HepG2 (cell line): Measurements from ENCODE around the gene BCKDHA. TPM values are rescaled to one million over a fixed set of nuclear protein-coding genes. Genes with fewer than 3 reads are reported as not detected.

Experiments
- ATAD3A ChIP-seq: sonication (generic); formaldehyde crosslinking; IDR thresholded peaks from 2 replicates; pipeline ENCODE4 v1.4.0; 2020; ENCODE audit warnings: missing genetic modification reagents
- BRF2 ChIP-seq: sonication (generic); formaldehyde crosslinking; IDR thresholded peaks from 2 replicates; pipeline ENCODE4 v1.8.1; 2022; ENCODE audit warnings: mild to moderate bottlenecking, missing genetic modification reagents
- CENPBD1 ChIP-seq: sonication (generic); formaldehyde crosslinking; IDR thresholded peaks from 2 replicates; pipeline ENCODE4 v1.8.0; 2022; ENCODE audit warnings: missing genetic modification reagents, low read depth, mild to moderate bottlenecking, borderline replicate concordance
- FOXK2 ChIP-seq: fragments of 450-650 bp; IDR thresholded peaks from 2 replicates; pipeline ENCODE4 v1.6.1; 2016
- IRX3 ChIP-seq: sonication (generic); formaldehyde crosslinking; IDR thresholded peaks from 2 replicates; pipeline ENCODE4 v1.8.1; 2023; ENCODE audit warnings: mild to moderate bottlenecking, low read depth, missing genetic modification reagents, borderline replicate concordance
- KDM4B ChIP-seq: sonication (generic); formaldehyde crosslinking; IDR thresholded peaks from 2 replicates; pipeline ENCODE4 v1.4.0; 2020; ENCODE audit warnings: missing genetic modification reagents
- MIER3 ChIP-seq: IDR thresholded peaks from 2 replicates; pipeline ENCODE4 v1.6.1; 2016; ENCODE audit warnings: missing compliant biosample characterization, borderline replicate concordance
- NFIC ChIP-seq: IDR thresholded peaks from 2 replicates; pipeline ENCODE4 v1.6.1; 2012; ENCODE audit warnings: mild to moderate bottlenecking, low read length, inconsistent platforms
- PCBP2 ChIP-seq: fragments of 200-400 bp; formaldehyde crosslinking; optimal IDR thresholded peaks from 2 replicates; pipeline ENCODE3; 2018; ENCODE audit warnings: low read length, low read depth; ENCODE audit not compliant: poor library complexity, severe bottlenecking
- SP5 ChIP-seq: IDR thresholded peaks from 2 replicates; pipeline ENCODE4 v1.6.1; 2016; ENCODE audit warnings: low read depth, borderline replicate concordance
- ZC3H13 ChIP-seq: sonication (generic); formaldehyde crosslinking; IDR thresholded peaks from 2 replicates; pipeline ENCODE4 v1.8.1; 2023; ENCODE audit warnings: mild to moderate bottlenecking, missing genetic modification reagents, moderate library complexity
- ZKSCAN1 ChIP-seq: fragments of 150-350 bp; IDR thresholded peaks from 2 replicates; pipeline ENCODE4 v1.6.1; 2014; ENCODE audit warnings: low read length
- ZNF30 ChIP-seq: sonication (generic); formaldehyde crosslinking; IDR thresholded peaks from 2 replicates; pipeline ENCODE4 v1.5.0; 2020; ENCODE audit warnings: mild to moderate bottlenecking, missing genetic modification reagents
- ZNF616 ChIP-seq: sonication (generic); formaldehyde crosslinking; IDR thresholded peaks from 2 replicates; pipeline ENCODE4 v1.5.0; 2020; ENCODE audit warnings: low read depth, mild to moderate bottlenecking, missing genetic modification reagents
- ZNF772 ChIP-seq: sonication (generic); formaldehyde crosslinking; IDR thresholded peaks from 2 replicates; pipeline ENCODE4 v1.5.0; 2020; ENCODE audit warnings: mild to moderate bottlenecking, missing genetic modification reagents
- ZNF773 ChIP-seq: sonication (generic); formaldehyde crosslinking; IDR thresholded peaks from 2 replicates; pipeline ENCODE4 v1.4.0; 2020; ENCODE audit warnings: missing genetic modification reagents, borderline replicate concordance
- ZNF775 ChIP-seq: sonication (generic); formaldehyde crosslinking; IDR thresholded peaks from 2 replicates; pipeline ENCODE4 v1.4.0; 2020; ENCODE audit warnings: missing genetic modification reagents, mild to moderate bottlenecking, moderate library complexity, borderline replicate concordance
- ZUFSP ChIP-seq: sonication (generic); formaldehyde crosslinking; IDR thresholded peaks from 2 replicates; pipeline ENCODE4 v1.9.0; 2021; ENCODE audit warnings: missing genetic modification reagents, mild to moderate bottlenecking, borderline replicate concordance
- polyA plus RNA-seq, 8 experiments: library from polyadenylated mRNA; depleted of rRNA in 3 of 8; stranded (reverse) in 7 of 8; unstranded in 1 of 8; fragments of >200 nt; fragmentation: Illumina TruSeq in 4 of 8; extraction: Trizol in 4 of 8; gene quantifications; 2 replicates each; pipeline versions ENCODE4 v1.2.1 to v1.2.3, GENCODE V29; 2011 to 2016; ENCODE audit warnings: low read depth in 4 of 8, missing spikeins in 1 of 8, mixed read lengths in 1 of 8; ENCODE audit not compliant: insufficient read depth in 1 of 8
- total RNA-seq, 5 experiments: library from RNA; depleted of rRNA; stranded (reverse); fragments of >200 nt; fragmentation: Illumina TruSeq; extraction: Trizol; gene quantifications; 2 replicates each; pipeline ENCODE4 v1.2.3, GENCODE V29; 2016; ENCODE audit warnings: low read depth in 1 of 5
- TF ChIP-seq, protein P1 (sequence below): sonication (generic); formaldehyde crosslinking; IDR thresholded peaks from 2 replicates; pipeline ENCODE4 v1.4.0; 2020; ENCODE audit warnings: missing genetic modification reagents, borderline replicate concordance
- TF ChIP-seq, protein P2 (sequence below): sonication (generic); formaldehyde crosslinking; conservative IDR thresholded peaks from 2 replicates; pipeline ENCODE4 v1.8.1; 2023; ENCODE audit warnings: missing genetic modification reagents
- TF ChIP-seq, protein P3 (sequence below): sonication (generic); formaldehyde crosslinking; IDR thresholded peaks from 2 replicates; pipeline ENCODE4 v1.5.0; 2020; ENCODE audit warnings: missing genetic modification reagents

Gene BCKDHA
- total and polyA plus RNA-seq, 2 of the 13 experiments (the other 11 are each of a cell fraction or from before 2014, with no cell fraction given) = 11.8 to 31.5 TPM

DNA sequence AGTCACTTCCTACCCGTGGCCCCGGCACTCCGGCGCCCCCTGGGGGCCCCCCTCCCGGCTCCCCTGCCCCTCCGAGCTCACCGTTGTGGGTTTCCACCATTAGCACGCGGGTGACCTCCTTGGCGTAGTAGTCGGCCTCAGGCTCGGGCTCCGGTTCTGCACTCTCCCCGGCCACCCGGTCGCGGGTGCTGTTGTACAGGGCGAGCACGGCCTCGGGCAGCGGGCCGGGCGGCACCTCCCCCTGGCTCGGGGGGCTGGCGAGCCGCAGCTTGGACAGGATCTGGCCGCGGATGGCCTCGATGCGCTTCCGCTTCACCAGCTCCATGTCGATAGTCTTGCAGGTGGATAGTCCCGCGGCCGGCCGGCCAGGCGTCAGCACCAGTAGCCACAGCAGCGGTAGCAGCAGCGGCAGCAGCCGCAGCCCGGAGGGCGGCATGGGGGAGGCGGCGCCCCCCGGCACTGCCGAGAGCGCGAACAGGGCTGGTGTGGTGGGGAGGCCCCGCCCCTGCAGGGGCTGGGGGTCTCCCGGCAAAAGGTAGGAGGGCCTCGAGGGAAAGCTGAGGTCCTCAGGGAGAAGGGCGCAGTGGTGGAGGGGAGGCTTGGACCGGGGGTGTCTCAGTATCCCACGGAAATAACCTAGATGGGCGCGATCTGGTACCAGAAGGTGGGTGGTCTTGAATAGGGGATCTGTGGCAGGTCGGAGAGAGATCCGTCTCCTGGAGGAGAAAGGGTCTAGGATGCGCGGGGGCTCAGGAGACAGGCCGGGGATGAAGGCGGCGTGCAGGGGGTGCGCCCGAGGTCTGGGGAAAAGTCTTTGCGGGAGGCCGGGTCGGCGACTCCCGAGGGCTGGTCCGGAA lies 44.8 kb upstream of the BCKDHA start (continued):
- TF ChIP-seq, protein P1, sequence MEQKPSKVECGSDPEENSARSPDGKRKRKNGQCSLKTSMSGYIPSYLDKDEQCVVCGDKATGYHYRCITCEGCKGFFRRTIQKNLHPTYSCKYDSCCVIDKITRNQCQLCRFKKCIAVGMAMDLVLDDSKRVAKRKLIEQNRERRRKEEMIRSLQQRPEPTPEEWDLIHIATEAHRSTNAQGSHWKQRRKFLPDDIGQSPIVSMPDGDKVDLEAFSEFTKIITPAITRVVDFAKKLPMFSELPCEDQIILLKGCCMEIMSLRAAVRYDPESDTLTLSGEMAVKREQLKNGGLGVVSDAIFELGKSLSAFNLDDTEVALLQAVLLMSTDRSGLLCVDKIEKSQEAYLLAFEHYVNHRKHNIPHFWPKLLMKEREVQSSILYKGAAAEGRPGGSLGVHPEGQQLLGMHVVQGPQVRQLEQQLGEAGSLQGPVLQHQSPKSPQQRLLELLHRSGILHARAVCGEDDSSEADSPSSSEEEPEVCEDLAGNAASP (CRISPR knock-in tag) = no peak
- no peak; the same call in 1 of the 2 replicates for TF ChIP-seq MIER3 (CRISPR knock-in tag)
- no peak for TF ChIP-seq CENPBD1
- no peak for TF ChIP-seq ZNF775
- TF ChIP-seq, protein P2, sequence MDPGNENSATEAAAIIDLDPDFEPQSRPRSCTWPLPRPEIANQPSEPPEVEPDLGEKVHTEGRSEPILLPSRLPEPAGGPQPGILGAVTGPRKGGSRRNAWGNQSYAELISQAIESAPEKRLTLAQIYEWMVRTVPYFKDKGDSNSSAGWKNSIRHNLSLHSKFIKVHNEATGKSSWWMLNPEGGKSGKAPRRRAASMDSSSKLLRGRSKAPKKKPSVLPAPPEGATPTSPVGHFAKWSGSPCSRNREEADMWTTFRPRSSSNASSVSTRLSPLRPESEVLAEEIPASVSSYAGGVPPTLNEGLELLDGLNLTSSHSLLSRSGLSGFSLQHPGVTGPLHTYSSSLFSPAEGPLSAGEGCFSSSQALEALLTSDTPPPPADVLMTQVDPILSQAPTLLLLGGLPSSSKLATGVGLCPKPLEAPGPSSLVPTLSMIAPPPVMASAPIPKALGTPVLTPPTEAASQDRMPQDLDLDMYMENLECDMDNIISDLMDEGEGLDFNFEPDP (CRISPR knock-in tag) = 0 out of 2 replicates have a peak, but pooled peaks have one; percentile 83
- TF ChIP-seq ZKSCAN1 = no peak
- no peak for TF ChIP-seq BRF2
- no peak for TF ChIP-seq KDM4B (CRISPR knock-in tag)
- TF ChIP-seq PCBP2 = no peak
- no peak for TF ChIP-seq ZNF773 (CRISPR knock-in tag)
- TF ChIP-seq ZNF30 (CRISPR knock-in tag) = no peak
- TF ChIP-seq NFIC = no peak
- TF ChIP-seq, protein P3, sequence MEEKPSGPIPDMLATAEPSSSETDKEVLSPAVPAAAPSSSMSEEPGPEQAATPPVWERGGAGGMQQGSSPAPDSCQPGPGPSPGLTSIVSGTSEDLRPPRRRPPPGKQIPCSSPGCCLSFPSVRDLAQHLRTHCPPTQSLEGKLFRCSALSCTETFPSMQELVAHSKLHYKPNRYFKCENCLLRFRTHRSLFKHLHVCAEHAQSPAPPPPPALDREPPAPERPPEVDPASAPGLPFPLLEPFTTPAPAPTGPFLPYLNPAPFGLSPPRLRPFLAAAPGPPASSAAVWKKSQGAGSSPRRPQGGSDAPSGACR = no peak
- TF ChIP-seq SP5 (CRISPR knock-in tag) = no peak
- peak; percentile 78; the same call in 1 of the 2 replicates for TF ChIP-seq ZC3H13
- TF ChIP-seq ZNF616 (CRISPR knock-in tag) = peak; percentile 74; the same call in 1 of the 2 replicates
- no peak for TF ChIP-seq FOXK2
- TF ChIP-seq ATAD3A = no peak
- TF ChIP-seq IRX3 (CRISPR knock-in tag) = no peak
- TF ChIP-seq ZNF772 (CRISPR knock-in tag) = 0 out of 2 replicates have a peak, but pooled peaks have one; percentile 2
- no peak for TF ChIP-seq ZUFSP
